ENCODE measurements around the gene PLD4.
A peak's percentile ranks its signal among the peaks of the same experiment; 100 is the strongest.

PLD4 gene

DNA sequence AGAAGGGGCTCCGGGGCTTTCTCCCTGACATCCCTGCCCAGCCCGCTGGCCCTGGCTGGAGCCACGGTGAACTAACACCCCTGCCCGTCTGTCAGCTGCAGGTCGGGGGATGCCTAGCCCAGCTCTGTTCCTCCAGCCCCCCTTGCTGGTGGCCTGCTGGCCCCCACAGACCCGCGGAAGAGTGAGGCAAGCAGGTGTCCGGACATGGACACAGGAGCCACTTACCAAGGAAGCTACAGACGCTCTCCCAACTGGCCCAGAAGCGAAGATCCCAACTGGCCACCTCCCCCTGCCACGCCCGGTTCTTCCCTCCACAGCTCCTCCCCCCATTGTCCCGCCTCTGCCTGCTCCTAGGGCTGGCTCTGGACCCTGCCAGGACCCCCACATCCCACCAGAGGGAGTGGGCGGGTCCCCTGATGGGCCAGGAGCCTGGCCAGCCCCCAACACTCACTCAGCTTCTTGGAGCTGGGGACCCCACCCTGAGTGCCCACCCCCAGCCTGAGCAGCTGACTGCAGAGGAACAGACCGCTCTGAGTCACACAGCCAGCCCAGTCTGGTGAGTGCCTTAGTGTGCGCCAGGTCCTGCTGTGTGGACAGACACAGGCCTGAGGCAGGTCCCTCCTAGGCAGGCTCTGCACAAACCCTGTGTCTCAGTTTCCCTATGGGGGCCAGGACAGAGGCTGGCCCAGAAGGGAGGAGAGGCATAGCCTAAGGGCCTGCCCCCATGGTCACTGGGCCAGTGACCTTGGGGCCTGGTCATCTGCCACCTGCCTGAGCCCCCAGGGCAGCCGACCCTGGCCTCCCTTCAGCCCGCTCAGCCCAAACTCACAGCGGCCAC lies 45.8 kb downstream of the PLD4 start:
- TF ChIP-seq YY1 (IDR thresholded peaks at IDR 0.05; ENCODE audit: low read depth) (no peak), EGR1 (IDR thresholded peaks at IDR 0.05) (no peak; the same call in 1 of the 2 replicates), CEBPB (IDR thresholded peaks at IDR 0.05) (no peak), TAF1 (IDR thresholded peaks at IDR 0.05; ENCODE audit: low read depth) (no peak), TEAD4 (IDR thresholded peaks at IDR 0.05) (no peak), EP300 (IDR thresholded peaks at IDR 0.05; ENCODE audit: borderline replicate concordance) (peak; percentile 48; the same call in 1 of the 2 replicates), NFIC (IDR thresholded peaks at IDR 0.05) (peak; percentile 24; the same call in 1 of the 2 replicates), RAD21 (IDR thresholded peaks at IDR 0.05; ENCODE audit: low read depth) (no peak), TCF12 (IDR thresholded peaks at IDR 0.05; ENCODE audit: low read depth) (no peak; the same call in 1 of the 2 replicates), ZBTB7A (IDR thresholded peaks at IDR 0.05; ENCODE audit: low read depth) (peak; percentile 95), FOXM1 (IDR thresholded peaks at IDR 0.05; ENCODE audit: borderline replicate concordance, low read depth) (no peak)
- TF ChIP-seq, protein P1, sequence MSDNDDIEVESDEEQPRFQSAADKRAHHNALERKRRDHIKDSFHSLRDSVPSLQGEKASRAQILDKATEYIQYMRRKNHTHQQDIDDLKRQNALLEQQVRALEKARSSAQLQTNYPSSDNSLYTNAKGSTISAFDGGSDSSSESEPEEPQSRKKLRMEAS (IDR thresholded peaks at IDR 0.05), result no peak
- TF ChIP-seq, protein P2, sequence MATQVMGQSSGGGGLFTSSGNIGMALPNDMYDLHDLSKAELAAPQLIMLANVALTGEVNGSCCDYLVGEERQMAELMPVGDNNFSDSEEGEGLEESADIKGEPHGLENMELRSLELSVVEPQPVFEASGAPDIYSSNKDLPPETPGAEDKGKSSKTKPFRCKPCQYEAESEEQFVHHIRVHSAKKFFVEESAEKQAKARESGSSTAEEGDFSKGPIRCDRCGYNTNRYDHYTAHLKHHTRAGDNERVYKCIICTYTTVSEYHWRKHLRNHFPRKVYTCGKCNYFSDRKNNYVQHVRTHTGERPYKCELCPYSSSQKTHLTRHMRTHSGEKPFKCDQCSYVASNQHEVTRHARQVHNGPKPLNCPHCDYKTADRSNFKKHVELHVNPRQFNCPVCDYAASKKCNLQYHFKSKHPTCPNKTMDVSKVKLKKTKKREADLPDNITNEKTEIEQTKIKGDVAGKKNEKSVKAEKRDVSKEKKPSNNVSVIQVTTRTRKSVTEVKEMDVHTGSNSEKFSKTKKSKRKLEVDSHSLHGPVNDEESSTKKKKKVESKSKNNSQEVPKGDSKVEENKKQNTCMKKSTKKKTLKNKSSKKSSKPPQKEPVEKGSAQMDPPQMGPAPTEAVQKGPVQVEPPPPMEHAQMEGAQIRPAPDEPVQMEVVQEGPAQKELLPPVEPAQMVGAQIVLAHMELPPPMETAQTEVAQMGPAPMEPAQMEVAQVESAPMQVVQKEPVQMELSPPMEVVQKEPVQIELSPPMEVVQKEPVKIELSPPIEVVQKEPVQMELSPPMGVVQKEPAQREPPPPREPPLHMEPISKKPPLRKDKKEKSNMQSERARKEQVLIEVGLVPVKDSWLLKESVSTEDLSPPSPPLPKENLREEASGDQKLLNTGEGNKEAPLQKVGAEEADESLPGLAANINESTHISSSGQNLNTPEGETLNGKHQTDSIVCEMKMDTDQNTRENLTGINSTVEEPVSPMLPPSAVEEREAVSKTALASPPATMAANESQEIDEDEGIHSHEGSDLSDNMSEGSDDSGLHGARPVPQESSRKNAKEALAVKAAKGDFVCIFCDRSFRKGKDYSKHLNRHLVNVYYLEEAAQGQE (IDR thresholded peaks at IDR 0.05; ENCODE audit: low read depth), result no peak
- TF ChIP-seq, protein P3, sequence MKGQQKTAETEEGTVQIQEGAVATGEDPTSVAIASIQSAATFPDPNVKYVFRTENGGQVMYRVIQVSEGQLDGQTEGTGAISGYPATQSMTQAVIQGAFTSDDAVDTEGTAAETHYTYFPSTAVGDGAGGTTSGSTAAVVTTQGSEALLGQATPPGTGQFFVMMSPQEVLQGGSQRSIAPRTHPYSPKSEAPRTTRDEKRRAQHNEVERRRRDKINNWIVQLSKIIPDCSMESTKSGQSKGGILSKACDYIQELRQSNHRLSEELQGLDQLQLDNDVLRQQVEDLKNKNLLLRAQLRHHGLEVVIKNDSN (IDR thresholded peaks at IDR 0.05), result no peak

- TF ChIP-seq CEBPB (IDR thresholded peaks at IDR 0.05), result no peak
- no peak for TF ChIP-seq TAF1 (IDR thresholded peaks at IDR 0.05; ENCODE audit: low read depth)
- TF ChIP-seq TCF12 (IDR thresholded peaks at IDR 0.05; ENCODE audit: low read depth), result no peak
- TF ChIP-seq RAD21 (IDR thresholded peaks at IDR 0.05; ENCODE audit: low read depth), result no peak
- TF ChIP-seq TEAD4 (IDR thresholded peaks at IDR 0.05), result no peak
- no peak for TF ChIP-seq NFIC (IDR thresholded peaks at IDR 0.05)
- no peak for TF ChIP-seq EGR1 (IDR thresholded peaks at IDR 0.05)
- no peak for TF ChIP-seq CREB1 (IDR thresholded peaks at IDR 0.05; ENCODE audit: low read depth)
- TF ChIP-seq ZBTB7A (IDR thresholded peaks at IDR 0.05; ENCODE audit: low read depth), result no peak
- no peak for TF ChIP-seq EP300 (IDR thresholded peaks at IDR 0.05; ENCODE audit: borderline replicate concordance)
- TF ChIP-seq, protein P3 (IDR thresholded peaks at IDR 0.05), result no peak
- TF ChIP-seq YY1 (IDR thresholded peaks at IDR 0.05; ENCODE audit: low read depth), result no peak
- TF ChIP-seq, protein P2 (IDR thresholded peaks at IDR 0.05; ENCODE audit: low read depth), result no peak
- TF ChIP-seq FOXM1 (IDR thresholded peaks at IDR 0.05; ENCODE audit: borderline replicate concordance, low read depth), result no peak
- TF ChIP-seq, protein P1 (IDR thresholded peaks at IDR 0.05), result no peak
These were observed 47.0 kb downstream of the PLD4 start for GRCh38 chr14:104971447-104972240.

GRCh38 chr14:104972301-104973134 lies 47.8 kb downstream of the PLD4 start:
- peak; percentile 83 for TF ChIP-seq ZBTB7A (IDR thresholded peaks at IDR 0.05; ENCODE audit: low read depth)
- TF ChIP-seq EP300 (IDR thresholded peaks at IDR 0.05; ENCODE audit: borderline replicate concordance), result peak; percentile 82
- peak; percentile 87; the same call in 1 of the 2 replicates for TF ChIP-seq TCF12 (IDR thresholded peaks at IDR 0.05; ENCODE audit: low read depth)
- TF ChIP-seq YY1 (IDR thresholded peaks at IDR 0.05; ENCODE audit: low read depth), result no peak
- no peak for TF ChIP-seq RAD21 (IDR thresholded peaks at IDR 0.05; ENCODE audit: low read depth)
- TF ChIP-seq, protein P1 (IDR thresholded peaks at IDR 0.05), result peak; percentile 87
- TF ChIP-seq FOXM1 (IDR thresholded peaks at IDR 0.05; ENCODE audit: borderline replicate concordance, low read depth), result peak; percentile 56; the same call in 1 of the 2 replicates
- TF ChIP-seq TAF1 (IDR thresholded peaks at IDR 0.05; ENCODE audit: low read depth), result peak; percentile 43; the same call in 1 of the 2 replicates
- no peak for TF ChIP-seq CEBPB (IDR thresholded peaks at IDR 0.05)
- no peak for TF ChIP-seq CREB1 (IDR thresholded peaks at IDR 0.05; ENCODE audit: low read depth)
- peak; percentile 61 for TF ChIP-seq NFIC (IDR thresholded peaks at IDR 0.05)
- TF ChIP-seq, protein P3 (IDR thresholded peaks at IDR 0.05), result peak; percentile 64
- TF ChIP-seq, protein P2 (IDR thresholded peaks at IDR 0.05; ENCODE audit: low read depth), result no peak
- no peak for TF ChIP-seq TEAD4 (IDR thresholded peaks at IDR 0.05)
- peak; percentile 90 for TF ChIP-seq EGR1 (IDR thresholded peaks at IDR 0.05)

All from Ishikawa (cell line).